H1 (cell line): ENCODE data around the gene ORC6. TPM values are rescaled to one million over a fixed set of nuclear protein-coding genes. Genes with fewer than 3 reads are reported as not detected.

ENCODE experiments used
- CTCF ChIA-PET: fragments of 300-600 bp; sonication (Branson Sonifier 250); formaldehyde crosslinking; loops from one replicate; lab custom pipeline; 2021; ENCODE audit not compliant: partially characterized antibody; lab: Charles Lee
- POLR2A ChIA-PET: fragments of 300-600 bp; sonication (Branson Sonifier 250); formaldehyde crosslinking; loops from one replicate; lab custom pipeline; 2021; ENCODE audit warnings: inconsistent platforms; ENCODE audit not compliant: partially characterized antibody; lab: Charles Lee
- DNase-seq, 2 experiments: peaks; one replicate each; pipeline versions ENCODE4 v3.0.0 to v3.0.0-alpha.2; 2010 to 2022; ENCODE audit warnings: low spot score in 2 of 2, low read depth in 1 of 2, mixed read lengths in 1 of 2
- FAIRE-seq: peaks from 2 replicates; lab custom pipeline; 2011; peaks lifted over from hg19 to GRCh38; lab: Jason Lieb, UNC
- H2AFZ ChIP-seq: 2 replicates; pipeline ENCODE4 v1.8.1; 2012; ENCODE audit warnings: low read length, inconsistent platforms
- H2AK5ac ChIP-seq: 2 replicates; pipeline ENCODE4 v1.6.1; 2013; ENCODE audit warnings: low read depth, low read length
- H2BK120ac ChIP-seq: replicated peaks from 2 replicates; pipeline ENCODE3; 2013; ENCODE audit warnings: low read depth, low read length, inconsistent platforms
- H2BK12ac ChIP-seq: 2 replicates; pipeline ENCODE4 v1.6.1; 2013; ENCODE audit warnings: low read depth, low read length
- H2BK15ac ChIP-seq: 2 replicates; pipeline ENCODE4 v1.6.1; 2013; ENCODE audit warnings: low read length
- H2BK20ac ChIP-seq: 2 replicates; pipeline ENCODE4 v1.6.1; 2013; ENCODE audit warnings: low read length
- H2BK5ac ChIP-seq: 2 replicates; pipeline ENCODE4 v1.6.1; 2013; ENCODE audit warnings: low read depth, low read length
- H3K14ac ChIP-seq: 2 replicates; pipeline ENCODE4 v1.6.1; 2013; ENCODE audit warnings: inconsistent platforms; ENCODE audit not compliant: insufficient read length
- H3K18ac ChIP-seq: 2 replicates; pipeline ENCODE4 v1.6.1; 2013; ENCODE audit warnings: low read length; ENCODE audit errors: extremely low read depth
- H3K23ac ChIP-seq: 2 replicates; pipeline ENCODE4 v1.6.1; 2013; ENCODE audit warnings: inconsistent platforms; ENCODE audit not compliant: insufficient read length
- H3K23me2 ChIP-seq: 2 replicates; pipeline ENCODE4 v1.6.1; 2013; ENCODE audit warnings: low read depth, low read length
- H3K27ac ChIP-seq: 2 replicates; pipeline ENCODE4 v1.6.1; 2011; ENCODE audit warnings: low read depth, low read length, inconsistent platforms
- H3K27me3 ChIP-seq, 4 experiments: replicated peaks in 1 of 4; 1 replicate in 1 of 4; 2 replicates in 3 of 4; pipeline versions ENCODE4 v1.6.1 to v1.8.1; 2011 to 2013; ENCODE audit warnings: low read length in 3 of 4, mild to moderate bottlenecking in 3 of 4, inconsistent platforms in 2 of 4, mixed read lengths in 2 of 4, moderate library complexity in 1 of 4; ENCODE audit not compliant: control insufficient read depth in 3 of 4, insufficient read depth in 3 of 4; ENCODE audit errors: extremely low read depth in 1 of 4
- H3K36me3 ChIP-seq, 4 experiments: 2 replicates each; pipeline versions ENCODE4 v1.6.1 to v1.8.1; 2011 to 2013; ENCODE audit warnings: mild to moderate bottlenecking in 4 of 4, low read length in 3 of 4, moderate library complexity in 2 of 4, control low read depth in 1 of 4, inconsistent platforms in 1 of 4; ENCODE audit not compliant: insufficient read depth in 4 of 4, control insufficient read depth in 2 of 4
- H3K4ac ChIP-seq: replicated peaks from 2 replicates; pipeline ENCODE3; 2013; ENCODE audit warnings: low read length, low read depth, mixed read lengths, inconsistent platforms; ENCODE audit not compliant: insufficient read length
- H3K4me1 ChIP-seq, 4 experiments: replicated peaks in 1 of 4; 1 replicate in 1 of 4; 2 replicates in 3 of 4; pipeline versions ENCODE4 v1.6.1 to v1.8.1; 2011 to 2013; ENCODE audit warnings: low read length in 3 of 4, inconsistent platforms in 2 of 4, mixed read lengths in 1 of 4; ENCODE audit not compliant: insufficient read depth in 4 of 4, control insufficient read depth in 3 of 4
- H3K4me2 ChIP-seq, 2 experiments: 2 replicates each; pipeline versions ENCODE4 v1.6.1 to v1.8.1; 2011 to 2013; ENCODE audit warnings: low read depth in 2 of 2, low read length in 2 of 2, control low read depth in 1 of 2, inconsistent platforms in 1 of 2, mild to moderate bottlenecking in 1 of 2; ENCODE audit not compliant: insufficient read depth in 1 of 2
- H3K4me3 ChIP-seq, 4 experiments: fragments of 200-600, 300-600 bp in 1 of 4; sonication (generic), shearing (Covaris generic), sonication (Bioruptor Twin) in 1 of 4; 2 replicates each; pipeline versions ENCODE4 v1.5.1 to v1.8.1; 2011 to 2016; ENCODE audit warnings: low read length in 4 of 4, low read depth in 3 of 4, control low read depth in 2 of 4, inconsistent platforms in 2 of 4, mild to moderate bottlenecking in 2 of 4, mixed read lengths in 1 of 4, moderate library complexity in 1 of 4; ENCODE audit not compliant: insufficient read depth in 2 of 4; ENCODE audit errors: extremely low read depth in 1 of 4
- H3K56ac ChIP-seq: replicated peaks from 2 replicates; pipeline ENCODE3; 2013; ENCODE audit warnings: low read depth, mild to moderate bottlenecking, mixed read lengths, low read length, inconsistent platforms; ENCODE audit not compliant: insufficient read length
- H3K79me1 ChIP-seq: 2 replicates; pipeline ENCODE4 v1.6.1; 2013; ENCODE audit warnings: low read depth, low read length, control low read depth
- H3K79me2 ChIP-seq, 2 experiments: 2 replicates each; pipeline versions ENCODE4 v1.6.1 to v1.8.1; 2012 to 2013; ENCODE audit warnings: low read length in 2 of 2, mild to moderate bottlenecking in 2 of 2, inconsistent platforms in 1 of 2; ENCODE audit not compliant: insufficient read depth in 2 of 2, control insufficient read depth in 1 of 2
- H3K9ac ChIP-seq, 4 experiments: replicated peaks in 1 of 4; 1 replicate in 1 of 4; 2 replicates in 3 of 4; pipeline versions ENCODE4 v1.6.1 to v1.8.1; 2011 to 2013; ENCODE audit warnings: low read depth in 3 of 4, low read length in 3 of 4, control low read depth in 2 of 4, mild to moderate bottlenecking in 2 of 4, moderate library complexity in 2 of 4, inconsistent platforms in 1 of 4; ENCODE audit errors: extremely low read depth in 1 of 4
- H3K9me3 ChIP-seq, 2 experiments: 2 replicates each; pipeline versions ENCODE4 v1.6.1 to v1.8.1; 2012 to 2013; ENCODE audit warnings: mild to moderate bottlenecking in 2 of 2, moderate library complexity in 2 of 2, control low read depth in 1 of 2, inconsistent platforms in 1 of 2, low read depth in 1 of 2, low read length in 1 of 2, mixed read lengths in 1 of 2; ENCODE audit not compliant: insufficient read depth in 2 of 2
- H4K20me1 ChIP-seq, 2 experiments: replicated peaks in 1 of 2; 2 replicates each; pipeline versions ENCODE3 to v1.8.1; 2011 to 2013; ENCODE audit warnings: inconsistent platforms in 2 of 2, low read length in 2 of 2, mild to moderate bottlenecking in 1 of 2; ENCODE audit not compliant: insufficient read depth in 2 of 2, control insufficient read depth in 1 of 2
- H4K5ac ChIP-seq: 2 replicates; pipeline ENCODE4 v1.6.1; 2013; ENCODE audit warnings: low read length, low read depth, mixed read lengths, inconsistent platforms; ENCODE audit not compliant: insufficient read length
- H4K8ac ChIP-seq: 2 replicates; pipeline ENCODE4 v1.8.0; 2013; ENCODE audit warnings: mild to moderate bottlenecking, moderate library complexity, low read length, inconsistent platforms; ENCODE audit not compliant: insufficient read depth; ENCODE audit errors: extremely low read depth
- H4K91ac ChIP-seq: replicated peaks from 2 replicates; pipeline ENCODE3; 2013; ENCODE audit warnings: low read length, mixed read lengths, inconsistent platforms; ENCODE audit not compliant: insufficient read length
- ATF3 ChIP-seq: IDR thresholded peaks from 2 replicates; pipeline ENCODE4 v1.6.1; 2011; ENCODE audit warnings: low read depth, mild to moderate bottlenecking, low read length; ENCODE audit not compliant: insufficient read depth
- CHD2 ChIP-seq: IDR thresholded peaks from 2 replicates; pipeline ENCODE4 v1.6.1; 2012; ENCODE audit warnings: low read length, improper control_type of control experiment
- EP300 ChIP-seq, 2 experiments: IDR thresholded peaks; 1 replicate in 1 of 2; 2 replicates in 1 of 2; pipeline ENCODE4 v1.6.1; 2011 to 2012; ENCODE audit warnings: low read depth in 2 of 2, low read length in 2 of 2, mild to moderate bottlenecking in 2 of 2, borderline replicate concordance in 1 of 2, inconsistent platforms in 1 of 2, moderate library complexity in 1 of 2
- HDAC2 ChIP-seq, 2 experiments: fragments of 300-600 bp in 1 of 2; sonication (generic) in 1 of 2; IDR thresholded peaks; 2 replicates each; pipeline ENCODE4 v1.6.1; 2011 to 2012; ENCODE audit warnings: low read depth in 2 of 2, low read length in 2 of 2, mild to moderate bottlenecking in 2 of 2, moderate library complexity in 2 of 2, borderline replicate concordance in 1 of 2, inconsistent platforms in 1 of 2
- NRF1 ChIP-seq: IDR thresholded peaks from 2 replicates; pipeline ENCODE4 v1.6.1; 2011; ENCODE audit warnings: mild to moderate bottlenecking, low read depth, low read length, improper control_type of control experiment
- SIN3A ChIP-seq, 2 experiments: IDR thresholded peaks in 1 of 2; conservative IDR thresholded peaks in 1 of 2; 2 replicates each; pipeline ENCODE4 v1.6.1; 2011 to 2012; ENCODE audit warnings: low read length in 2 of 2, improper control_type of control experiment in 1 of 2, low read depth in 1 of 2, mild to moderate bottlenecking in 1 of 2
- SIRT6 ChIP-seq: IDR thresholded peaks from one replicate; pipeline ENCODE4 v1.7.1; 2012; ENCODE audit warnings: low read length, inconsistent platforms
- SP4 ChIP-seq: IDR thresholded peaks from 2 replicates; pipeline ENCODE4 v1.6.1; 2012; ENCODE audit warnings: low read length, inconsistent platforms
- WGBS, 2 experiments: shearing (Covaris generic) in 1 of 2; methylation state at CpG; one replicate each; pipeline versions ENCODE4 v1.1.6 to v1.1.7; 2013 to 2015; ENCODE audit warnings: low lambda C conversion rate in 2 of 2, mixed read lengths in 2 of 2, inconsistent platforms in 1 of 2, low coverage in 1 of 2, missing lambda C conversion rate in 1 of 2; ENCODE audit not compliant: insufficient replicate concordance in 2 of 2, insufficient coverage in 1 of 2, insufficient read length in 1 of 2; ENCODE audit errors: extremely low coverage in 1 of 2, missing lambda C conversion rate in 1 of 2; 5-methylcytosine and 5-hydroxymethylcytosine counted together
- polyA plus RNA-seq, 7 experiments: library from polyadenylated mRNA; depleted of rRNA in 3 of 7; stranded (reverse) in 5 of 7; unstranded in 2 of 7; fragments of >200 nt in 5 of 7; fragments of 200-250 nt in 2 of 7; gene quantifications; 1 replicate in 5 of 7; 2 replicates in 1 of 7; 4 replicates in 1 of 7; pipeline versions ENCODE4 v1.2.1 to v1.2.3, GENCODE V29; 2011 to 2013; ENCODE audit warnings: missing spikeins in 2 of 7, mixed read lengths in 2 of 7
- total RNA-seq: library from RNA; stranded (reverse); fragmentation: NEBNext Ultra II Directional; extraction: Animal tissue kit (Norgen Biotek cat#: 25700); gene quantifications from 2 replicates; pipeline ENCODE4 v1.2.1, GENCODE V29; 2021

ORC6 gene
- total and polyA plus RNA-seq, 2 of the 8 experiments (the other 6 are each of a cell fraction or from before 2014, with no cell fraction given), result 41.8 to 67.4 TPM

DNA sequence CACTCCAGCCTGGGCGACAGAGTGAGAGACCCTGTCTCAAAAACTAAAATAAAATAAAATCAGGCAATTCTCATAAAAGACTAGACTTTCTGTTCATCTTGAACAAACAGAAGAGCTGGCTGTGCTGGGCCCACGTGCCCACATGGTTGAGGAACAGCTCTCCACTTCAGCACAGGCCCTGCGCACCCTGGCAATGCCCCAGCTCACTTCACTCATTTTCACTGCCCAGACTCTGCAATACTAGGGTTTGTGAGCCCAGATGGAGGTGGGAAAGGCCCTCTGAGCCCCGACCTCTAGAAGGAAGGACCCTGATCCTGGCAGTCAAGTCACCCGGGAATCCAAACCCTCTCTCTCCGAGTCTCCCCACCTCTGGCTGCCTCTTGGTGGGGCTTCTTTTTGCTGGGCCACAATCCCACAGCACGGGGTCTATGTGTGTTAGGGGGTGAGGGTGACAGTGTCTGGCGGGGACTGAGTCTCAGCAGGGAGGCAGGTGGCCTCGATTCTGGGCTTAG, 43.9 kb downstream of the ORC6 start:
- H3K9ac ChIP-seq, result no peak overlapping the region
- no peak overlapping the region for H2AK5ac ChIP-seq
- no peak overlapping the region for H3K4me2 ChIP-seq
- no peak overlapping the region for H2BK5ac ChIP-seq
- no peak overlapping the region for H2BK15ac ChIP-seq
- H4K8ac ChIP-seq, result no peak overlapping the region
- H2BK20ac ChIP-seq, result no peak overlapping the region
- H2AFZ ChIP-seq, result no peak overlapping the region
- H3K23ac ChIP-seq, result no peak overlapping the region
- FAIRE-seq, result no peak
- H3K27ac ChIP-seq, result no peak overlapping the region
- H3K36me3 ChIP-seq, result no peaks in the 10 kb centered on the region
- 87% methylated on average over 9 of the region's 9 CpGs; no CpG with 5 or more reads in 1 of the 2 experiments for WGBS, 2 experiments
- no peaks in the 10 kb centered on the region for H4K20me1 ChIP-seq
- H3K9me3 ChIP-seq, result no peaks in the 10 kb centered on the region
- no peak for DNase-seq
- no peaks in the 10 kb centered on the region for H3K79me2 ChIP-seq
- H3K56ac ChIP-seq, result no peak overlapping the region
- TF ChIP-seq NRF1 (no peak), HDAC2 (IDR thresholded peaks at IDR 0.05; ENCODE audit: borderline replicate concordance in 1 of 2, low read depth in 2 of 2, low read length in 2 of 2) (no peak), SIN3A (conservative IDR thresholded peaks at IDR 0.05 in 1 of 2, IDR thresholded peaks at IDR 0.05 in 1 of 2; ENCODE audit: low read depth in 1 of 2, low read length in 2 of 2) (no peak), CHD2 (no peak), SP4 (no peak), SIRT6 (no peak), ATF3 (no peak), EP300 (IDR thresholded peaks at IDR 0.05; ENCODE audit: borderline replicate concordance in 1 of 2, low read depth in 2 of 2, low read length in 2 of 2) (no peak)
- TF ChIP-seq, all 59 proteins: peak for 0
- Histone ChIP-seq H3K14ac (no peak overlapping the region), H3K4me1 (no peaks in the 10 kb centered on the region), H4K5ac (no peak overlapping the region), H3K27me3 (no peaks in the 10 kb centered on the region), H4K91ac (no peak overlapping the region), H2BK120ac (no peak overlapping the region), H3K4me3 (no peak overlapping the region), H3K79me1 (no peaks in the 10 kb centered on the region), H3K23me2 (no peaks in the 10 kb centered on the region), H2BK12ac (no peak overlapping the region), H3K4ac (no peak overlapping the region), H3K18ac (no peak overlapping the region)
- CTCF ChIA-PET, result interaction anchor here (0.6 to 1.6 kb wide), 4 partner anchors 8 to 830 kb away, joined by 3 to 4 read pairs (median 3); partner anchors contain the start of gene MYLK3
- POLR2A ChIA-PET, result interaction anchor here (1.0 to 1.6 kb wide), 2 partner anchors 13 to 15 kb away, joined by 3 read pairs; partner anchors contain the start of gene MYLK3
